Measurements from ENCODE around the gene DKKL1. TPM values are rescaled to one million over a fixed set of nuclear protein-coding genes. Genes with fewer than 3 reads are reported as not detected.

The DKKL1 gene
- total and polyA plus RNA-seq, 2 experiments from 2014 or later = 2.2 to 6.0 TPM

DNA sequence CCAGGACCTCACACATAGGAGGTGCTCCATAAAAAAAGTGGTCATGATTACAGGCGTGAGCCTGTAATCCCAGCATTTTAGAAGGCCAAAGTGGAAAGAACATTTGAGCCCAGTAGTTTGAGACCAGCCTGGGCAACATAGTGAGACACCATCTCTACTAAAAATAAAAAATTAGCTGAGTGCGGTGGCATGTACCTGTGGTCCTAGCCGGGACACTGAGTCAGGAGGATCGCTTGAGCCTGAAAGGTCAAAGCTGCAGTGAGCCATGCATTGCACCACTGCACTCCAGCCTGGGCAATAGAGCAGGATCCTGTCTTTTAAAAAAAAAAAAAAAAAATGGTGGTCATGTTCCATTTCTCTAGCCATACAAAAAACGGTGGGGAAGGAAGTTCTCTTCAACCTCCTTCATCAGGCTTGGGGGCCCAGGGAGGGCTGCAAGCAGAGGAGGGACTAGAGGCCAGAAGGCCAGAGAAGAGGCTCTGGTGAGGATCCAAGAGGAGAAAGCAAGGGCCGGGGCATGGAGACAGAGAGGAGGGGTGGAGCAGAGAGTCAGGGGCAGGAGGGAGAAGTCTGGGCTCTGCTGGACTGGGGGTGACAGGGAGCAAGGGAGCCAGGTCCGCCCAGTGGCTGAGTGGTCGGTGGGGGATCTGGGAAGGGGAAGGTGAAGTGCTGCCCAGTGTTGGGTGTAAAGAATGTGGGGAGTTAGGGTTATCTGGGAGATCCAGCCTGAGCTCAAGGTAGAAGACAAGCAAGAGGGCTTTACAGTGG is 33.2 kb downstream of the DKKL1 start:
- H3K9me2 ChIP-seq (replicated peaks; ENCODE audit: insufficient read depth) = no peaks in the 10 kb centered on the region
- H3K36me3 ChIP-seq (replicated peaks; ENCODE audit: insufficient read depth, low read depth) = no peaks in the 10 kb centered on the region
- H2AFZ ChIP-seq = no peak overlapping the region
- WGBS (ENCODE audit: low lambda C conversion rate, missing lambda C conversion rate) = 85% methylated on average over 8 of the region's 8 CpGs
- no peak overlapping the region for H3K4me2 ChIP-seq
- no peaks in the 10 kb centered on the region for H3K79me2 ChIP-seq
- DNase-seq (ENCODE audit: low spot score) = no peak
- no peaks in the 10 kb centered on the region for H3K27me3 ChIP-seq
- no peaks in the 10 kb centered on the region for H3K4me1 ChIP-seq (ENCODE audit: insufficient read depth)
- no peak overlapping the region for H3K4me3 ChIP-seq
- no peak for TF ChIP-seq EZH2 (IDR thresholded peaks at IDR 0.05; ENCODE audit: borderline replicate concordance)
- TF ChIP-seq, protein P1, sequence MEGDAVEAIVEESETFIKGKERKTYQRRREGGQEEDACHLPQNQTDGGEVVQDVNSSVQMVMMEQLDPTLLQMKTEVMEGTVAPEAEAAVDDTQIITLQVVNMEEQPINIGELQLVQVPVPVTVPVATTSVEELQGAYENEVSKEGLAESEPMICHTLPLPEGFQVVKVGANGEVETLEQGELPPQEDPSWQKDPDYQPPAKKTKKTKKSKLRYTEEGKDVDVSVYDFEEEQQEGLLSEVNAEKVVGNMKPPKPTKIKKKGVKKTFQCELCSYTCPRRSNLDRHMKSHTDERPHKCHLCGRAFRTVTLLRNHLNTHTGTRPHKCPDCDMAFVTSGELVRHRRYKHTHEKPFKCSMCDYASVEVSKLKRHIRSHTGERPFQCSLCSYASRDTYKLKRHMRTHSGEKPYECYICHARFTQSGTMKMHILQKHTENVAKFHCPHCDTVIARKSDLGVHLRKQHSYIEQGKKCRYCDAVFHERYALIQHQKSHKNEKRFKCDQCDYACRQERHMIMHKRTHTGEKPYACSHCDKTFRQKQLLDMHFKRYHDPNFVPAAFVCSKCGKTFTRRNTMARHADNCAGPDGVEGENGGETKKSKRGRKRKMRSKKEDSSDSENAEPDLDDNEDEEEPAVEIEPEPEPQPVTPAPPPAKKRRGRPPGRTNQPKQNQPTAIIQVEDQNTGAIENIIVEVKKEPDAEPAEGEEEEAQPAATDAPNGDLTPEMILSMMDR (IDR thresholded peaks at IDR 0.05; ENCODE audit: poor library complexity) = no peak
- TF ChIP-seq EZH2phosphoT487 (IDR thresholded peaks at IDR 0.05; ENCODE audit: low read depth, severe bottlenecking, unreplicated experiment) = no peak
- H4K20me1 ChIP-seq (ENCODE audit: insufficient read depth, poor library complexity, severe bottlenecking) = no peaks in the 10 kb centered on the region
- H3K9me3 ChIP-seq (ENCODE audit: low read depth) = no peaks in the 10 kb centered on the region
- H3K27ac ChIP-seq = no peak overlapping the region

DNA sequence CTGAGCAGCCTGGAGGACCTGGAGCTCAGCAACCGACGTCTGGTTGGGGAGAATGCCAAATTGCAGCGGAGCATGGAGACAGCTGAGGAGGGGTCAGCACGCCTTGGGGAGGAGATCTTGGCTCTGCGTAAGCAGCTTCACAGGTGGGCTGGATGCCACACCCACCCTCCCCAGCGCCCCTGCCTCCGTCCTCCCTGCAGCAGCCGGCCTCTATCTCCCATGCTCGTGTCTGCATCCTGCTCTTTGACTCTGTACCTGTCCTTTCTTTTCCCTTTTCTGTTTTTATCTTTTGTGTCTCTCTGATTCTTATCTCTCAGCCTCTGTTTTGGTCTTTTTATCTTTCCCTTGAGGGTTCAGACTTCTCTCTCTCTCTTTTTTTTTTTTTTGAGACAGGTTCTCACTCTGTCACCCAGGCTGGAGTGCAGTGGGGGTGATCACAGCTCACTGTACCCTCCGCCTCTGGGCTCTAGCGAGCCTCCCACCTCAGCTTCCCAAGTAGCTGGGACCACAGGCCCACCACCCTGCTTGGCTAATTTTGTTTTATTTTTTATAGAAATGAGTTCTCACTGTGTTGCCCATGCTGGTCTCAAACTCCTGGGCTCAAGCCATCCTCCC is 34.4 kb downstream of the DKKL1 start:
- Histone ChIP-seq H3K4me3 (no peak overlapping the region), H2AFZ (no peak overlapping the region), H4K20me1 (ENCODE audit: insufficient read depth, poor library complexity, severe bottlenecking) (no peaks in the 10 kb centered on the region), H3K36me3 (replicated peaks; ENCODE audit: insufficient read depth, low read depth) (no peaks in the 10 kb centered on the region), H3K4me1 (ENCODE audit: insufficient read depth) (no peaks in the 10 kb centered on the region), H3K4me2 (no peak overlapping the region), H3K9me2 (replicated peaks; ENCODE audit: insufficient read depth) (no peaks in the 10 kb centered on the region), H3K27ac (no peak overlapping the region), H3K9me3 (ENCODE audit: low read depth) (no peaks in the 10 kb centered on the region), H3K79me2 (no peaks in the 10 kb centered on the region), H3K27me3 (no peaks in the 10 kb centered on the region)
- TF ChIP-seq EZH2phosphoT487 (IDR thresholded peaks at IDR 0.05; ENCODE audit: low read depth, severe bottlenecking, unreplicated experiment) = no peak
- TF ChIP-seq EZH2 (IDR thresholded peaks at IDR 0.05; ENCODE audit: borderline replicate concordance) = no peak
- TF ChIP-seq, protein P1 (IDR thresholded peaks at IDR 0.05; ENCODE audit: poor library complexity) = no peak
- WGBS (ENCODE audit: low lambda C conversion rate, missing lambda C conversion rate) = 48% methylated on average over 7 of the region's 11 CpGs
- DNase-seq (ENCODE audit: low spot score) = no peak

DNA sequence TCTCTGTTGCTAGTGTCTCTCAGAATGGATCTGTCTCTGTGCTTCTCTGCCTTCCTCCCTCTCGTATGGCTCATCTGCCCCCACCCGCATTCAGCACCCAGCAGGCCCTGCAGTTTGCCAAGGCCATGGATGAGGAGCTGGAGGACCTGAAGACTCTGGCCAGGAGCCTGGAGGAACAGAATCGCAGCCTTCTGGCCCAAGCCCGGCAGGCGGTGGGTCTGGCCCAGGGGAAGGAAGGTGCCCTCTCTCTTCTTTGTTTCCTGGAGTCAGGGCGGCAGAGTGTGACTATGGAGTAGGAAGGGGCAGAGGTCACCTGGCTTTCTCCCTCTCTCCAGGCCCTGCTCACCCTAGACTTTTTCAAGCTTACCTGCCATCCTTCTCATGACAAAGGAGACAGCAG is 35.3 kb downstream of the DKKL1 start:
- TF ChIP-seq EZH2phosphoT487 (IDR thresholded peaks at IDR 0.05; ENCODE audit: low read depth, severe bottlenecking, unreplicated experiment) = no peak
- TF ChIP-seq, protein P1 (IDR thresholded peaks at IDR 0.05; ENCODE audit: poor library complexity) = no peak
- TF ChIP-seq EZH2 (IDR thresholded peaks at IDR 0.05; ENCODE audit: borderline replicate concordance) = no peak
- H3K4me3 ChIP-seq = no peak overlapping the region
- H3K27me3 ChIP-seq = no peaks in the 10 kb centered on the region
- H2AFZ ChIP-seq = no peak overlapping the region
- H3K9me3 ChIP-seq (ENCODE audit: low read depth) = no peaks in the 10 kb centered on the region
- no peaks in the 10 kb centered on the region for H3K4me1 ChIP-seq (ENCODE audit: insufficient read depth)
- H4K20me1 ChIP-seq (ENCODE audit: insufficient read depth, poor library complexity, severe bottlenecking) = no peaks in the 10 kb centered on the region
- H3K27ac ChIP-seq = no peak overlapping the region
- H3K79me2 ChIP-seq = no peaks in the 10 kb centered on the region
- H3K9me2 ChIP-seq (replicated peaks; ENCODE audit: insufficient read depth) = no peaks in the 10 kb centered on the region
- no peak for DNase-seq (ENCODE audit: low spot score)
- 83% methylated on average over 6 of the region's 6 CpGs for WGBS (ENCODE audit: low lambda C conversion rate, missing lambda C conversion rate)
- H3K4me2 ChIP-seq = no peak overlapping the region
- H3K36me3 ChIP-seq (replicated peaks; ENCODE audit: insufficient read depth, low read depth) = no peaks in the 10 kb centered on the region
